HG02981 (cell line): ENCODE measurements around the gene CD40.
A peak's percentile ranks its signal among the peaks of the same experiment; 100 is the strongest.
"Not testable (repeated sequence)": the region's sequence is repeated elsewhere in the genome, so short reads cannot be mapped to it uniquely, and the experiment has no call there.

ENCODE experiments used
- ATAC-seq: cut with Tn5 transposase; IDR thresholded peaks from one replicate; pipeline ENCODE4 v1.9.1; 2021; ENCODE audit warnings: mild to moderate bottlenecking, moderate library complexity; ENCODE audit not compliant: unreplicated experiment

Gene CD40

DNA sequence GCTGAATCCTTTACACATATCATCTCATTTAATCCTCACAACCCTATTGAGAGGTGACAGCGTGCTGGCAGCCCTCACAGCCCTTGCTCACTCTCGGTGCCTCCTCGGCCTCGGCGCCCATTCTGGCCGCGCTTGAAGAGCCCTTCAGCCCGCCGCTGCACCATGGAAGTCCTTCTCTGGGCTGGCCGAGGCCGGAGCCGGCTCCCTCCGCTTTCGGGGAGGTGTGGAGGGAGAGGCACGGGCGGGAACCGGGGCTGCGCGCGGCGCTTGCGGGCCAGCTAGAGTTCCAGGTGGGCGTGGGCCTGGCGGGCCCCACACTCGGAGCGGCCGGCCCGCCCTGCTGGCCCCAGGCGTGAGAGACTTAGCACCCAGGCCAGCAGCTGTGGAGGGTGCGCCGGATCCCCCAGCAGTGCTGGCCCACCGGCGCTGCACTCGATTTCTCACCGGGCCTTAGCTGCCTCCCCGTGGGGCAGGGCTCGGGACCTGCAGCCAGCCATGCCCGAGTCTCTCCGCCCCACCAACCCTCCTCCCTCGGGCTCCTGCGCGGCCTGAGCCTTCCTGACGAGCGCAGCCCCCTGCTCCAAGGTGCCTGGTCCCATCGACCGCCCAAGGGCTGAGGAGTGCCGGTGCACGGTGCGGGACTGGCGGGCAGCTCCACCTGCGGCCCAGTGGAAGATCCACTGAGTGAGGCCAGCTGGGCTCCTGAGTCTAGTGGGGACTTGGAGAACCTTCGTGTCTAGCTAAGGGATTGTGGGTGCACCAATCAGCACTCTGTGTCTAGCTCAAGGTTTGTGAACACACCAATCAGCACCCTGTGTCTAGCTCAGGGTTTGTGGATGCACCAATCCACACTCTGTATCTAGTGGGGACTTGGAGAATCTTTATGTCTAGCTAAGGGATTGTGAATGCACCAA lies 26.2 kb upstream of the CD40 start:
- ATAC-seq, result not testable (repeated sequence)

- ATAC-seq, result no peak
Observed at GRCh38 chr20:46093531-46093930, 24.6 kb upstream of the CD40 start.

- ATAC-seq, result no peak
Observed at GRCh38 chr20:46099491-46100287, 18.4 kb upstream of the CD40 start.

DNA sequence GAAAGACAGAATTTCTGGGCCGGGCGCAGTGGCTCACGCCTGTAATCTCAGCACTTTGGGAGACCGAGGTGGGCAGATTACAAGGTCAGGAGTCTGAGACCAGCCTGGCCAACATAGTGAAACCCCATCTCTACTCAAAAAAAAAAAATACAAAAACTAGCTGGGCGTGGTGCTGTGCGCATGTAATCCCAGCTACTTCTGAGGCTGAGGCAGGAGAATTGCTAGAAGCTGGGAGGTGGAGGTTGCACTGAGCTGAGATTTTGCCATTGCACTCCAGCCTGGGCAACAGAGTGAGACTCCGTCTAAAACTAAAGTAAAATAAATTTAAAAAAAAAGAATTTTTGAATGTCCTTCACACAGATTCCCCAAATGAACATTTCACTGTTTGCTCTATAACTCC lies 17.7 kb upstream of the CD40 start:
- ATAC-seq, result not testable (repeated sequence)

DNA sequence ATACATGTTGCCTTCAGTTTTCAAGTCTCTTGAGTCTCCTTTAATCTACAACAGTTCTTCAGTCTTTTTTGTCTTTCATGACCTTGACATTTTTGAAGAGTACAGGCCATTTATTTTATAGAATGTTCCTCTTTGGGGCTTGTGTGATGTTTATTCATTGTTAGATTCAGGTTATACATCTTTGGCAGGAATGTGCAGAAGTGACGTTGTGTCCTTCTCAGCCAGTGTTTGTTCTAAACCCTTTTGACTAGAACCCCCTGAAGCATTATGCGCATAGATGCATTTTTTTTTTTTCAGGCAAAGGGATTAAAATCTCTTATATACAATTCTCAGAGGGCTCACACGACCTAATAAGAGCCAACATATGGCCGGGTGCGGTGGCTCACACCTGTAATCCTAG lies 17.1 kb upstream of the CD40 start:
- ATAC-seq, result no peak

- no peak for ATAC-seq
Observed at GRCh38 chr20:46101957-46102356, 16.2 kb upstream of the CD40 start.

DNA sequence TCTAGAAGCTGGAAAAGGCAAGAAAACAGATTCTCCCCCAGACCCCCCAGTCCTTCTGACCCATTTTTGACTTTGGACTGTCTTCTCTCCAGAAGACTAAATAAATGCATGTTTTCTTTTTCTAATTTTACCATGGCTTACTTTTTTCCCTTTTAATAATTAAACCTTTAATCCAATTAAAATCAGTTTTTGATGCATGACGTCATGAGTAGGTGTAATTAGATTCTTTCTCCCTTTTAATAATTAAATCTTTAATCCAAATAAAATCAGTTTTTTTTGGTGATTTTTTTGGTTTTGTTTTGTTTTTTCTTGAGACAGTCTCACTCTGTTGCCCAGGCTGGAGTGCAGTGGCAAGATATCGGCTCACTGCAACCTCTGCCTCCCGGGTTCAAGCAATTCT lies 15.2 kb upstream of the CD40 start:
- no peak for ATAC-seq

GRCh38 chr20:46104262-46104661 lies 13.9 kb upstream of the CD40 start:
- no peak for ATAC-seq

GRCh38 chr20:46107061-46107460 lies 11.1 kb upstream of the CD40 start:
- ATAC-seq, result no peak

DNA sequence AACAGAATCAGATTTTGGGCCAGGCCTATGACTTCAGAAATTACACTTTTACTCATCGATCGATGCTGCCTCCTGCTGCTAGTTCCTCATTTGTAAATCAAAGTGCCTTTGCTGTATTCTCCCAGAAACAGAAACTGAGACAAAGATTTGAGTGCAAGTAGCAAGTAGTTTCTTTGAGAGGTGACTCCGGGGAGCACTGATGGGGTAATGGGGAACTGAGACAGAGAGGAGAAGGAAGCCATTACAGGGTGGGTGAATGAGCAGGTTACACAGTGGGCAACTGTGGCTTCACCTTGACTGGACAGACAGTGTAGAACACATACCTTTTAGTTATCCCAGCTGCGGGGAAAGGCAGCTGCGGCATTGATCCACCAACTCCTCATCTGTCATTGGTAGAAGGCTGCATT lies 9.7 kb upstream of the CD40 start:
- ATAC-seq, result peak; percentile 73

DNA sequence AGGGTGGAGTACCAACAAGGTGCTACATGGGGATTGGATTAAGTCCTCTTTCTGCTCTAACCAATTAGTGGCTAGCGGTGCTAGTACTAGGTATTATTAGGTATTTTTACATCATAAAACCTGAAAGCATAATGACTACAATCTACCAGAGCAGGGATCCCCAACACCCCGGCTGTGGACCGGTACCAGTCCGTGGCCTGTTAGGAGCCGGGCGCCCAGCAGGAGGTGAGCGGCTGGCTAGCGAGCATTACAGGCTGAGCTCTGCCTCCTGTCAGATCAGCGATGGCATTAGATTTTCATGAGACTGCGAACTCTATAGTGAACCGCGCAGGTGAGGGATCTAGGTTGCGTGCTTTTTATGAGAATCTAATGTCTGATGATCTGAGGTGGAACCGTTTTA lies 9.1 kb upstream of the CD40 start:
- no peak for ATAC-seq

DNA sequence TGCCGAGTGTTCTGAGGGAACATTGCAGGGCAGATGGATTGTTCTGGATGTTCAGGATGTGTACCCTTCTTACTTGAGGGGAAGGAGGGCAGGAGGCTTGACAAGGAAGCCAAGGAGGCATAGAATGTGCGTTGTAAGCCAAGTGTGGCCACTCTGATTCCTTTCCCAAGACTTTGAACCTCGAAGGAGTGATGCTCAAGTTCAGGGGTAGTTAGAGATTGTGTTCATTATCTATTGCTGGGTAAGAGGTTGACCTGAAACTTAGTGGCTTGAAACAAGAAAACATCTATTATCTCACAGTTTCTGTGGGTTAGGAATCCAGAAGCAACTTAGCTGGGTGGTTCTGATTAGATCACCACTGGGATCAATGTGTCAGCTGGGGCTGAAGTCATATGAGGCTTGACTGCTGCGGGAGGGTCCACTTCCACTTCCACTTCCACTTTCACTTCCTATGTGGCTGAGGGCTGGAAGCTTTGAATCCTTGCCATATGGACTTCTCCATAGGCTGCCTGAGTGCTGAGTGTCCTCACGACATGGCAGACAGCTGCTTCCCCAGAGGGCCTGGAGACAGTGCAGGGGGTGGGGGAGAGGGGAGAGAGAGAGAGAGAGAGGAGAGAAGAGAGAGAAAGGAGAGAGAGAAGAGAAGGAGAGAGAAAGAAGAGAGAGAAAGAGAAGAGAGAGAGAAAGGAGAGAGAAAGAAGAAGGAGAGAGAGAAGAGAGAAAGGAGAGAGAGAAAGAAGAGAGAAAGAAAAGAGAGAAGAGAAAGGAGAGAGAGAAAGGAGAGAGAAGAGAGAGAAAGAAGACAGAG lies 6.9 kb upstream of the CD40 start:
- peak; percentile 49 for ATAC-seq

DNA sequence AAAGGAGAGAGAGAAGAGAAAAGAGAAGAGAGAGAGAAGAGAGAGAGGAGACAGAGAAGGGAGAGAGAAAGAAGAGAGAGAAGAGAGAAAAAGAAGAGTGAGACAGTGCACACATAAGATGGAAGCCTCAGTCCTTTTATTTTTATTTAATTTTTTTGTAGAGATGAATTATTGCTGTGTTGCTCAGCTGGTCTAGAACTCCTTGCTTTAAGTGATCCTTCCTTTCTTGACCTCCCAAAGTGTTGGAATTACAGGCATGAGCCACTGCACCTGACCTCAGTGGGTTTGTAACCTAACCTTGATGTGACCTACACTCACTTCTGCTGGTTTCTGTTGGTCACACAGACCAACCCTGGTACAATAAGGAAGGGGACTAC lies 6.3 kb upstream of the CD40 start:
- no peak for ATAC-seq

- no peak for ATAC-seq
Observed at GRCh38 chr20:46112430-46113112, 5.5 kb upstream of the CD40 start.

GRCh38 chr20:46113113-46113470 lies 5.0 kb upstream of the CD40 start:
- ATAC-seq, result no peak

DNA sequence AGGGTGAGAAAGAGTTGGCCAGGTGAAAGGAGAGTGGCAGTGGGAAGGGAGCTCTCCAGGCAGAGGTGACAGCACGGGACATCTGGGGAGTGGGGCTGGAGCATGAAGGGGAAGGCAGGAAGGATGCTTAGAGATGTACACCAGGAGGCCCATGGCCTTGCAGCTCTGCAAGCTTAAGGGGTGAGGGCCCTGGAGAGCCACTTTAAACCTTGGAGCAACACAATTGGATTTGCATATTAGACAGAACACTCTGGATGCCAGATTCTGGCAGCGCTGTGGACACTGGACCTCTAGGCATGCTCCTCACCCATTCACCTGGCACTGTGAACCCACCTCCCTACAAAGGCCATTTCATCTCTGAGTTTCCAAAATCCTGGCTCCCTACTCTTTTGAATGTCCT lies 3.7 kb upstream of the CD40 start:
- no peak for ATAC-seq

DNA sequence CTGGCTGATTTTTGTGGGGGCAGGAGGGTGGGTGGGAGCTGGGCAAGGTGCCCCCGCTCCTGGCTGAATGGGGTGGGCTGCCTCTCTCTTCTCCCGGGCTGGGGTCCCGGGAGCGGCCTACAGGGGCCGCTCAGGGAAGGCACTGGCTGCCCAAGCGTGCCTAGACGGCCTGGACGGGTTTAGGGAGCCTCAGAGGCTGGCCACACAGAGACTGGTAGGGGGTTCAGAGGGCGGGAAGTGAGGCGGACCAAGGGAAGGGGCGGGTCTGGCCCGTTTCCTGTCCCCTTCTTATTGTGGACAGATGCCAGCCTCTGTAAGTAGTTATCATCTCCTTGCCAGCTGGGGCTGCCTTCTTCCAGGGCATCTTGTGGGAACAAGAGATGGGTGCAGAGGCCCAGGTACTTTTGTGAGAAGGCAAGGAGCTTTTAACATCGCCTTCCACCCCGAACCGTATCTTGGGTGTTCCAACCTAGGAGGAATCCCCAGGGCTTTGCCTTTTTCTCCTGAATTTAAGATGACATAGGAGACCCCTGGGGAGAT lies 437 bp downstream of the CD40 start:
- ATAC-seq, result peak; percentile 37

DNA sequence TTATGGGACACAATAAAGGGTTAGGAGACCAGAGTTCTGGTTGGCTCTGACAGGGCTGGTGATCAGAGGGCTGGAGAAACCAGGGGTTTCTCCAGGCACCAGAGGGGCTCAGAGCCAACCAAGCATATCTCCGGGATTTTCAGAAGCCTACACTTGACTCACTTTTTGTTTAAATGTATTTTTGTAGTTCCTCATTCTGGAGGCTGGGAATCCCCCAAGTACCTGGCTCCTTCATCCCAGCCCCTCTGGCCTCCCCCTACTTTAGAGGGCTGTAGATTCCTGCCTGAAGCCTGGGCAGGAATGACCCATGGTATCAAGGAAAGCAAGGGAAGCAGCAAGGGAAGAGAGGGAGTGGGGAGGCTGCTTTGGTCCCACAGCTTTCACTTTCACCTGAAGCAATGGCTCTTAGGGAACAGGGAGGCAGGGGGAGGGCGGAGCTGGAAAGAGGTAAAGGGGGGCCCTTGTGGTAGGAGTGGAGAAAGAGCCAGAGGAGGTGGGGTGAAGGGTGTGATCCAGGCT lies 973 bp downstream of the CD40 start:
- peak; percentile 41 for ATAC-seq

GRCh38 chr20:46119547-46119946 lies 1.4 kb downstream of the CD40 start:
- no peak for ATAC-seq

DNA sequence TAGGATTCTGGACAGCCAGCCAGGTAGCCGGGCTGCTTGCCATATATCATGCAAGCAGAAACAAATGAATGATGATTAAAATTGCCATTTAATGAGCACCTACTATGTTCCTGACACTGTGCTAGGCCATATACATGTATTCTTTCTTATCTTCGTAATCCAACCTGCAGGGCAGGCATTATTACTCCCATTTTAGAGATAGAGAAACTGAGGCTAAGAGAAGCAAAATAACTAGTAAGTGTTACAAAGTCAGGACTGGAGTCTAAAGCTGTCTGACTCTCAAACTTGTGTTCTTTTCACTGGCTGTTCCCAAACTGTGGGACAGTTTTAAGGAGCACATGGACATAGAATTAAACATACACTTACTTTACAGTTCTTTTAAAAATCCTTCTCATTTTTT lies 2.0 kb downstream of the CD40 start:
- no peak for ATAC-seq
